ENCODE results near the gene MPEG1. TPM values are rescaled to one million over a fixed set of nuclear protein-coding genes. Genes with fewer than 3 reads are reported as not detected.

Gene MPEG1
- total and polyA plus RNA-seq, 9 of the 15 experiments (the other 6 are each of a cell fraction or from before 2014, with no cell fraction given) = 0.07 TPM; not detected in 8

- no peak for DNase-seq (ENCODE audit: extremely low read depth in 1 of 4, low spot score in 3 of 4)
- H3K79me2 ChIP-seq (ENCODE audit: control insufficient read depth, insufficient read depth, low read length) = no peaks in the 10 kb centered on the region
- POLR2A ChIA-PET = no interaction called here
- no peak overlapping the region for H3K9ac ChIP-seq (ENCODE audit: insufficient read depth in 1 of 2, low read depth in 2 of 2, low read length in 2 of 2)
- no peak overlapping the region for H3K27ac ChIP-seq (ENCODE audit: extremely low read depth, low read depth, low read length)
- H4K20me1 ChIP-seq (replicated peaks; ENCODE audit: control insufficient read depth, insufficient read depth, low read length) = no peaks in the 10 kb centered on the region
- no peaks in the 10 kb centered on the region for H3K9me3 ChIP-seq (replicated peaks; ENCODE audit: control insufficient read depth, insufficient read depth, low read depth, low read length)
- in situ Hi-C loops (cut with MboI) = no loop called here
- FAIRE-seq = no peak
- no peak overlapping the region for H3K4me2 ChIP-seq (ENCODE audit: insufficient read depth, low read length)
- H3K27me3 ChIP-seq (ENCODE audit: control insufficient read depth in 2 of 2, insufficient read depth in 2 of 2, low read length in 2 of 2) = peaks cover 0 to 21% of the 10 kb centered on the region in 2 experiments; a peak in 2 of 5 replicates
- no peaks in the 10 kb centered on the region for H3K36me3 ChIP-seq (ENCODE audit: control insufficient read depth, insufficient read depth, low read length)
- no peak overlapping the region for H3K4me3 ChIP-seq
- TF ChIP-seq ZNF232 (CRISPR knock-in tag; IDR thresholded peaks at IDR 0.05) (no peak), TFAM (CRISPR knock-in tag; conservative IDR thresholded peaks at IDR 0.05) (no peak), HOXB6 (CRISPR knock-in tag; IDR thresholded peaks at IDR 0.05; ENCODE audit: borderline replicate concordance) (no peak), PTRF (tag; IDR thresholded peaks at IDR 0.05) (no peak), CHD4 (IDR thresholded peaks at IDR 0.05; ENCODE audit: insufficient read depth, insufficient replicate concordance, low read depth, low read length, poor library complexity, severe bottlenecking) (no peak)
- no peak for ATAC-seq
- H3K9me1 ChIP-seq (ENCODE audit: control insufficient read depth, insufficient read depth, low read length) = no peaks in the 10 kb centered on the region
- intact Hi-C loops (cut with micrococcal nuclease) = no loop called here
- no TSS peak for BruUV-seq (replicated peaks)
- no peaks in the 10 kb centered on the region; a peak in 1 of 5 replicates for H3K4me1 ChIP-seq (replicated peaks in 1 of 2; ENCODE audit: control insufficient read depth in 2 of 2, insufficient read depth in 2 of 2, low read length in 2 of 2)
- CTCF ChIA-PET (ENCODE audit: low intra/inter-chr PET ratio) = no interaction called here
- no peak overlapping the region for H2AFZ ChIP-seq (ENCODE audit: low read depth, low read length)
- 4% methylated on average over 4 of the region's 4 CpGs for WGBS (ENCODE audit: insufficient coverage, low coverage, missing lambda C conversion rate)
Observed at GRCh38 chr11:59259047-59259446, 46.3 kb upstream of the MPEG1 start.

- no peaks in the 10 kb centered on the region for H3K9me3 ChIP-seq (replicated peaks; ENCODE audit: control insufficient read depth, insufficient read depth, low read depth, low read length)
- intact Hi-C loops (cut with micrococcal nuclease) (no loop called here), in situ Hi-C loops (cut with MboI) (no loop called here)
- no peak overlapping the region for H3K9ac ChIP-seq (ENCODE audit: insufficient read depth in 1 of 2, low read depth in 2 of 2, low read length in 2 of 2)
- H3K79me2 ChIP-seq (ENCODE audit: control insufficient read depth, insufficient read depth, low read length) = no peaks in the 10 kb centered on the region
- DNase-seq (ENCODE audit: extremely low read depth in 1 of 4, low spot score in 3 of 4) (no peak), FAIRE-seq (no peak), ATAC-seq (no peak)
- no peaks in the 10 kb centered on the region for H3K36me3 ChIP-seq (ENCODE audit: control insufficient read depth, insufficient read depth, low read length)
- WGBS (ENCODE audit: insufficient coverage, low coverage, missing lambda C conversion rate) = 2% methylated on average over 8 of the region's 8 CpGs
- no peaks in the 10 kb centered on the region for H4K20me1 ChIP-seq (replicated peaks; ENCODE audit: control insufficient read depth, insufficient read depth, low read length)
- ChIA-PET CTCF (ENCODE audit: low intra/inter-chr PET ratio) (interaction anchor here (0.7 kb wide), 1 partner anchor 84 kb away, joined by 4 read pairs; no protein-coding TSS in a partner anchor), POLR2A (no interaction called here)
- H2AFZ ChIP-seq (ENCODE audit: low read depth, low read length) = no peak overlapping the region
- H3K27me3 ChIP-seq (ENCODE audit: control insufficient read depth in 2 of 2, insufficient read depth in 2 of 2, low read length in 2 of 2) = peaks cover 0 to 15% of the 10 kb centered on the region in 2 experiments; a peak in 3 of 5 replicates
- BruUV-seq (replicated peaks) = no TSS peak
- no peaks in the 10 kb centered on the region for H3K4me1 ChIP-seq (replicated peaks in 1 of 2; ENCODE audit: control insufficient read depth in 2 of 2, insufficient read depth in 2 of 2, low read length in 2 of 2)
- no peak overlapping the region for H3K27ac ChIP-seq (ENCODE audit: extremely low read depth, low read depth, low read length)
- H3K4me2 ChIP-seq (ENCODE audit: insufficient read depth, low read length) = no peak overlapping the region
- H3K9me1 ChIP-seq (ENCODE audit: control insufficient read depth, insufficient read depth, low read length) = no peaks in the 10 kb centered on the region
- H3K4me3 ChIP-seq = no peak overlapping the region
- TF ChIP-seq DACH1 (IDR thresholded peaks at IDR 0.05; ENCODE audit: partially characterized antibody) (no peak), BRCA1 (IDR thresholded peaks at IDR 0.05) (no peak), BRCA1 (CRISPR knock-in tag; IDR thresholded peaks at IDR 0.05) (no peak), ZNF778 (CRISPR knock-in tag; IDR thresholded peaks at IDR 0.05) (no peak), ZNF239 (CRISPR knock-in tag; IDR thresholded peaks at IDR 0.05) (no peak), ARID3A (IDR thresholded peaks at IDR 0.05; ENCODE audit: borderline replicate concordance, low read depth, low read length) (no peak), ZBTB34 (CRISPR knock-in tag; IDR thresholded peaks at IDR 0.05) (no peak), SMAD4 (CRISPR knock-in tag; conservative IDR thresholded peaks at IDR 0.05) (no peak), ELF2 (CRISPR knock-in tag; IDR thresholded peaks at IDR 0.05) (no peak)
Observed at GRCh38 chr11:59255281-59255680, 42.6 kb upstream of the MPEG1 start.
